Skin of body (tissue), 2 donors: ENCODE results near the gene DDX55. TPM values are rescaled to one million over a fixed set of nuclear protein-coding genes. Genes with fewer than 3 reads are reported as not detected.

Experiments used
- small RNA-seq: library from RNA; depleted of rRNA; stranded (forward); fragments of <200 nt; gene quantifications from one replicate; pipeline ENCODE3, GENCODE V24; 2014; ENCODE audit warnings: low replicate concordance
- total RNA-seq: library from RNA; depleted of rRNA; stranded (reverse); fragments of >200 nt; gene quantifications from one replicate; pipeline ENCODE4 v1.2.3, GENCODE V29; 2014

DDX55 gene
- total RNA-seq, 1 donor from 2014 or later: 16.9 TPM

Small RNA genes within 50 kb of the gene (small RNA-seq; reads per million reads assigned to genes)
- gene SNORA9B: 0.14 reads per million

Other genes starting within 250 kb of the DDX55 start
- 16.8 TPM for gene SBNO1, start 237.3 kb upstream of the DDX55 start, total RNA-seq
- 29.5 TPM for gene KMT5A, start 218.0 kb upstream of the DDX55 start, total RNA-seq
- gene RILPL2, start 165.4 kb upstream of the DDX55 start, total RNA-seq: 1.9 TPM
- 21.8 TPM for gene SNRNP35, start 144.0 kb upstream of the DDX55 start, total RNA-seq
- gene RILPL1, start 68.4 kb upstream of the DDX55 start, total RNA-seq: 7.9 TPM
- 190 TPM for gene TMED2, start 17.5 kb upstream of the DDX55 start, total RNA-seq
- 28.3 TPM for gene EIF2B1, start 31.6 kb downstream of the DDX55 start, total RNA-seq
- 23.4 TPM for gene GTF2H3, start 31.7 kb downstream of the DDX55 start, total RNA-seq
- 8.3 TPM for gene TCTN2, start 69.0 kb downstream of the DDX55 start, total RNA-seq
- 19.8 TPM for gene ATP6V0A2, start 110.3 kb downstream of the DDX55 start, total RNA-seq
- gene DNAH10, start 160.2 kb downstream of the DDX55 start, total RNA-seq: 0.99 TPM